ENCODE measurements around the gene STRN3.

Gene STRN3

DNA sequence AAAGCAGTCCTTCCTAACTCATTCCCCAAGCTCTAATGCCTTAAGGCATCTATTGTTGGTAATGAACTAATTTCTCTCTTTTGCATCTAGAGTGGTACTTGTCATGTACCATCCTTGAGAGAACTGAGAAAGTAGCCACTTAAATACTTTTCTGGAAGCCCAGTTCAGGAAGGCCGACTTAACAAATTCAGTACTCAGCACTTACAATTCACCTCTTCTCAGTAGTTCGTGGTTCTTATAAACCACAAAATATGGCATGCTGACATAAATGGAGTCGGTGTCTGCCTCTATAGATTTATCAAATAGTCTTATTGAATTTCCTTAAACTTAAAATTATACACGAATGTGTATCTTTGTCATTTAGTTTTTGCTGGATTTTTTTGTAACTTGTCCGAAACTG is 161.2 kb downstream of the STRN3 start:
- Histone ChIP-seq H3K27ac (replicated peaks; ENCODE audit: low read length) (no peak overlapping the region), H3K36me3 (replicated peaks in 1 of 2; ENCODE audit: control insufficient read depth in 2 of 2, insufficient read depth in 2 of 2, low read length in 2 of 2) (no peaks in the 10 kb centered on the region), H4K8ac (ENCODE audit: low read depth, low read length) (no peak overlapping the region), H3K27me3 (ENCODE audit: control insufficient read depth in 3 of 3, insufficient read depth in 3 of 3, low read depth in 1 of 3, low read length in 3 of 3) (peaks cover 0 to 33% (median 0%) of the 10 kb centered on the region in 3 experiments), H3K4me1 (ENCODE audit: control insufficient read depth in 2 of 2, insufficient read depth in 1 of 2, low read depth in 1 of 2, low read length in 2 of 2) (no peaks in the 10 kb centered on the region), H2BK5ac (ENCODE audit: low read length) (no peak overlapping the region), H2AFZ (ENCODE audit: low read length) (no peak overlapping the region), H2BK120ac (ENCODE audit: low read depth, low read length) (no peak overlapping the region), H3K9ac (ENCODE audit: low read depth, low read length, poor library complexity) (no peak overlapping the region), H3K18ac (ENCODE audit: low read length) (no peak overlapping the region), H3K4ac (ENCODE audit: low read length) (no peak overlapping the region), H2AK5ac (ENCODE audit: low read depth, low read length) (no peak overlapping the region), H3K79me1 (ENCODE audit: low read depth, low read length) (no peaks in the 10 kb centered on the region), H3K4me3 (ENCODE audit: low read length in 2 of 2) (no peak overlapping the region), H3K4me2 (ENCODE audit: insufficient read depth, low read length, poor library complexity, severe bottlenecking) (no peak overlapping the region), H3K14ac (ENCODE audit: low read length) (no peak overlapping the region), H3K9me3 (replicated peaks in 1 of 2; ENCODE audit: control insufficient read depth in 2 of 2, insufficient read depth in 1 of 2, low read depth in 1 of 2, low read length in 2 of 2) (no peaks in the 10 kb centered on the region), H3K23ac (ENCODE audit: low read depth, low read length, poor library complexity) (no peak overlapping the region), H4K91ac (ENCODE audit: low read depth, low read length, poor library complexity) (no peak overlapping the region), H2BK15ac (ENCODE audit: low read length) (no peak overlapping the region), H2BK12ac (ENCODE audit: low read length) (no peak overlapping the region)
- no CpG with 5 or more reads among the region's 5 CpGs for WGBS, 2 donors (ENCODE audit: extremely low coverage in 2 of 2, insufficient read length in 2 of 2, insufficient replicate concordance in 1 of 2)
- no peak for DNase-seq (ENCODE audit: low spot score)

DNA sequence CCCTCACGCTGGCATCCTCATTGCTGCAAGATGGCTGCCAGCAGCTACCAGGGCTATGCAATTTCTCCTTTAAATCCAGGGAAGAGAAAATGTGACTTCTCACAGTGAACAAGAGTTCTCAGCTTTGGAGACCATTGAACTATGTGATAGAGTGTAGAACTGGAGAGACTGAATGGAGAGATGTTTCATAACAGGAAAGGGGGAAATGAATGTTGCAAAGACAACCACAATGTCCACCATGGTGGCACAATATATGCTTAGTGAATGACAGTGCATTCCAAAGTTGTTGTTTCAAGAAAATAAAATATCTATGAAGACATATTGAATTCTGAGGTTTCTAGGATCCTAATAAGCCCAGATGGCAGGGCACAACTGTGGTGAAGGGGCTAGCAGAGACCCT is 165.0 kb downstream of the STRN3 start:
- no peak overlapping the region for H3K4me3 ChIP-seq (ENCODE audit: low read length in 2 of 2)
- H3K79me1 ChIP-seq (ENCODE audit: low read depth, low read length), result no peaks in the 10 kb centered on the region
- no peak overlapping the region for H2BK5ac ChIP-seq (ENCODE audit: low read length)
- no peaks in the 10 kb centered on the region for H3K4me1 ChIP-seq (ENCODE audit: control insufficient read depth in 2 of 2, insufficient read depth in 1 of 2, low read depth in 1 of 2, low read length in 2 of 2)
- H3K36me3 ChIP-seq (replicated peaks in 1 of 2; ENCODE audit: control insufficient read depth in 2 of 2, insufficient read depth in 2 of 2, low read length in 2 of 2), result no peaks in the 10 kb centered on the region
- no peak overlapping the region for H2BK120ac ChIP-seq (ENCODE audit: low read depth, low read length)
- no peak overlapping the region for H3K18ac ChIP-seq (ENCODE audit: low read length)
- H2BK15ac ChIP-seq (ENCODE audit: low read length), result no peak overlapping the region
- H3K14ac ChIP-seq (ENCODE audit: low read length), result no peak overlapping the region
- H3K27ac ChIP-seq (replicated peaks; ENCODE audit: low read length), result no peak overlapping the region
- peaks cover 0 to 20% (median 0%) of the 10 kb centered on the region in 3 experiments for H3K27me3 ChIP-seq (ENCODE audit: control insufficient read depth in 3 of 3, insufficient read depth in 3 of 3, low read depth in 1 of 3, low read length in 3 of 3)
- H3K9me3 ChIP-seq (replicated peaks in 1 of 2; ENCODE audit: control insufficient read depth in 2 of 2, insufficient read depth in 1 of 2, low read depth in 1 of 2, low read length in 2 of 2), result no peaks in the 10 kb centered on the region
- no peak overlapping the region for H3K4ac ChIP-seq (ENCODE audit: low read length)
- H3K4me2 ChIP-seq (ENCODE audit: insufficient read depth, low read length, poor library complexity, severe bottlenecking), result no peak overlapping the region
- H2AFZ ChIP-seq (ENCODE audit: low read length), result no peak overlapping the region
- no peak overlapping the region for H4K8ac ChIP-seq (ENCODE audit: low read depth, low read length)
- no CpG with 5 or more reads among the region's 1 CpG for WGBS, 2 donors (ENCODE audit: extremely low coverage in 2 of 2, insufficient read length in 2 of 2, insufficient replicate concordance in 1 of 2)
- DNase-seq (ENCODE audit: low spot score), result no peak
- no peak overlapping the region for H3K9ac ChIP-seq (ENCODE audit: low read depth, low read length, poor library complexity)
- no peak overlapping the region for H2BK12ac ChIP-seq (ENCODE audit: low read length)
- H4K91ac ChIP-seq (ENCODE audit: low read depth, low read length, poor library complexity), result no peak overlapping the region
- H3K23ac ChIP-seq (ENCODE audit: low read depth, low read length, poor library complexity), result no peak overlapping the region
- no peak overlapping the region for H2AK5ac ChIP-seq (ENCODE audit: low read depth, low read length)

DNA sequence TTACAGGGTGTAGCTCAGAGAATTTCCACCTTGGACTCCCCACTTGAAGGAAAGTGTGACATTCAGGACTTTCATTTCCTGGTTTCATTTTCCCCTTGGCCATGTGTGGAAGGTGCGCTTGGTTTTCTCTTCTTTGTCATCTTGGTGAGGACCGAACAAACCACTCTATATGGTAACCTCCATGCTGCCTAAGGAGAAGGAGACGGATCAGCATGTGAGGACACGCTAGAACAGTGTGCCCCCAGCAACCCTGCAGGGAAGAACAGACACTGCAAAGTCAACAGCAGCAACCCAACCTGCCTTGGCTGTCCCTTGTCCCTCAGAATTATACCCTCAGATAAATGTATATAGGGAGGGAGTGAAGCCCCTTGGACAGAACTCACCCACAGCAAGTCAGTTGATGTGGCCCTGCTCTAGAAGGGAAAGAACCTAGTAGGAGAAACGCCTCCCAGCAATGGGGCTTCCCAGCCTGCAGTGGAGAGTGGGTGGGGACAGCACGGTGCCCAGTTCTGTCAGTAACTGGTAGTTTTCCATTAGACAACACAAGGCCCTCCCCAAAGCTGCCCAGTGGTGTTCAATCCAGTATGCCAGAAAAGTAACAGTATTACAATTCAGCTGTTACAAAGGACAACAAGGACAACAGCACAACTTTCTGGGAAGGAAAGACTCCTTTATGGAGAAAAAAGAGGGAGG is 170.7 kb downstream of the STRN3 start:
- Histone ChIP-seq H2BK5ac (ENCODE audit: low read length) (no peak overlapping the region), H2BK120ac (ENCODE audit: low read depth, low read length) (no peak overlapping the region), H3K4me2 (ENCODE audit: insufficient read depth, low read length, poor library complexity, severe bottlenecking) (no peak overlapping the region), H3K23ac (ENCODE audit: low read depth, low read length, poor library complexity) (no peak overlapping the region), H4K91ac (ENCODE audit: low read depth, low read length, poor library complexity) (no peak overlapping the region), H3K9ac (ENCODE audit: low read depth, low read length, poor library complexity) (no peak overlapping the region), H2AK5ac (ENCODE audit: low read depth, low read length) (no peak overlapping the region), H2AFZ (ENCODE audit: low read length) (no peak overlapping the region), H4K8ac (ENCODE audit: low read depth, low read length) (no peak overlapping the region), H3K79me1 (ENCODE audit: low read depth, low read length) (no peaks in the 10 kb centered on the region), H3K27me3 (ENCODE audit: control insufficient read depth in 3 of 3, insufficient read depth in 3 of 3, low read depth in 1 of 3, low read length in 3 of 3) (peaks cover 0 to 2% (median 0%) of the 10 kb centered on the region in 3 experiments), H2BK15ac (ENCODE audit: low read length) (no peak overlapping the region), H3K9me3 (replicated peaks in 1 of 2; ENCODE audit: control insufficient read depth in 2 of 2, insufficient read depth in 1 of 2, low read depth in 1 of 2, low read length in 2 of 2) (no peaks in the 10 kb centered on the region), H3K14ac (ENCODE audit: low read length) (no peak overlapping the region), H3K18ac (ENCODE audit: low read length) (peak overlapping the region; percentile 13), H3K4me3 (ENCODE audit: low read length in 2 of 2) (no peak overlapping the region), H3K4ac (ENCODE audit: low read length) (no peak overlapping the region), H3K27ac (replicated peaks; ENCODE audit: low read length) (no peak overlapping the region), H2BK12ac (ENCODE audit: low read length) (no peak overlapping the region), H3K4me1 (ENCODE audit: control insufficient read depth in 2 of 2, insufficient read depth in 1 of 2, low read depth in 1 of 2, low read length in 2 of 2) (no peaks in the 10 kb centered on the region), H3K36me3 (replicated peaks in 1 of 2; ENCODE audit: control insufficient read depth in 2 of 2, insufficient read depth in 2 of 2, low read length in 2 of 2) (no peaks in the 10 kb centered on the region)
- DNase-seq (ENCODE audit: low spot score), result no peak
- WGBS, 2 donors (ENCODE audit: extremely low coverage in 2 of 2, insufficient read length in 2 of 2, insufficient replicate concordance in 1 of 2), result no CpG with 5 or more reads among the region's 6 CpGs

DNA sequence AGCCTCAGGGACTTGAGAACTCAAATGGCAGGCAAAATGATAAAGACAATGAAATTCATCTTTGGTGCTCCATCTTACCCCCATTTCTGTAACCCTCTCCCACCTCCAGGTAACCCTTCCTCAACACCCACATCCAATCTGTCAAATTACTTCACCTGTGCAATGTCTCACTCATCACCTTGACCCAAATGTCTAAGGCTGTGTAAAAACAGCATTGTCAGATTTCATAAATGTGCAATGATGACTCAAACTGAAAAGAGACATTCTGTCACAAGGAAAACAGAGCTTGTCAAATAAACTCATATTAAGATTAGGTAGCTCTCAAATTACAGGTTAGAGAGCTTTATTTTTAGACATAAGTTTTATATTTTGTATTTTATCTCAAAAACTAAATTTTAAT is 171.7 kb downstream of the STRN3 start:
- Histone ChIP-seq H2BK12ac (ENCODE audit: low read length) (no peak overlapping the region), H2BK5ac (ENCODE audit: low read length) (no peak overlapping the region), H3K9me3 (replicated peaks in 1 of 2; ENCODE audit: control insufficient read depth in 2 of 2, insufficient read depth in 1 of 2, low read depth in 1 of 2, low read length in 2 of 2) (no peaks in the 10 kb centered on the region), H4K8ac (ENCODE audit: low read depth, low read length) (no peak overlapping the region), H3K36me3 (replicated peaks in 1 of 2; ENCODE audit: control insufficient read depth in 2 of 2, insufficient read depth in 2 of 2, low read length in 2 of 2) (no peaks in the 10 kb centered on the region), H2BK15ac (ENCODE audit: low read length) (no peak overlapping the region), H3K79me1 (ENCODE audit: low read depth, low read length) (no peaks in the 10 kb centered on the region), H3K23ac (ENCODE audit: low read depth, low read length, poor library complexity) (no peak overlapping the region), H3K4me2 (ENCODE audit: insufficient read depth, low read length, poor library complexity, severe bottlenecking) (no peak overlapping the region), H2AFZ (ENCODE audit: low read length) (no peak overlapping the region), H3K4ac (ENCODE audit: low read length) (no peak overlapping the region), H3K27ac (replicated peaks; ENCODE audit: low read length) (no peak overlapping the region), H3K4me1 (ENCODE audit: control insufficient read depth in 2 of 2, insufficient read depth in 1 of 2, low read depth in 1 of 2, low read length in 2 of 2) (no peaks in the 10 kb centered on the region), H3K14ac (ENCODE audit: low read length) (no peak overlapping the region), H3K27me3 (ENCODE audit: control insufficient read depth in 3 of 3, insufficient read depth in 3 of 3, low read depth in 1 of 3, low read length in 3 of 3) (no peaks in the 10 kb centered on the region), H3K9ac (ENCODE audit: low read depth, low read length, poor library complexity) (no peak overlapping the region), H3K4me3 (ENCODE audit: low read length in 2 of 2) (no peak overlapping the region), H2BK120ac (ENCODE audit: low read depth, low read length) (no peak overlapping the region), H3K18ac (ENCODE audit: low read length) (no peak overlapping the region), H4K91ac (ENCODE audit: low read depth, low read length, poor library complexity) (no peak overlapping the region), H2AK5ac (ENCODE audit: low read depth, low read length) (no peak overlapping the region)
- no peak for DNase-seq (ENCODE audit: low spot score)

All from neuronal stem cell (in vitro differentiated cells).